Parathyroid adenoma (tissue), 2 donors: Measurements from ENCODE around the gene SMCO2.

ENCODE experiments used
- H2AFZ ChIP-seq: fragments of 300-600 bp; sonication (generic); one replicate; pipeline ENCODE4 v1.7.0; 2017; ENCODE audit warnings: antibody characterized with exemption, mild to moderate bottlenecking
- H3K27ac ChIP-seq: fragments of 300-600 bp; sonication (generic); one replicate; pipeline ENCODE4 v1.7.0; 2017
- H3K27me3 ChIP-seq: fragments of 300-600 bp; sonication (generic); one replicate; pipeline ENCODE4 v1.7.0; 2017; ENCODE audit warnings: low read length; ENCODE audit not compliant: control insufficient read depth, insufficient read depth
- H3K36me3 ChIP-seq: fragments of 300-600 bp; sonication (generic); one replicate; pipeline ENCODE4 v1.7.0; 2017; ENCODE audit warnings: low read length; ENCODE audit not compliant: control insufficient read depth, insufficient read depth
- H3K4me1 ChIP-seq: fragments of 300-600 bp; sonication (generic); one replicate; pipeline ENCODE4 v1.7.0; 2017; ENCODE audit warnings: control low read depth
- H3K4me2 ChIP-seq: fragments of 300-600 bp; sonication (generic); one replicate; pipeline ENCODE4 v1.7.0; 2017; ENCODE audit warnings: low read length
- H3K4me3 ChIP-seq: fragments of 300-600 bp; sonication (generic); one replicate; pipeline ENCODE4 v1.7.0; 2017; ENCODE audit warnings: low read depth, low read length
- H3K79me2 ChIP-seq: fragments of 300-600 bp; sonication (generic); one replicate; pipeline ENCODE4 v1.7.0; 2017; ENCODE audit warnings: control low read depth
- H3K9ac ChIP-seq: fragments of 300-600 bp; sonication (generic); one replicate; pipeline ENCODE4 v1.7.0; 2017; ENCODE audit warnings: mild to moderate bottlenecking
- H3K9me3 ChIP-seq: fragments of 300-600 bp; sonication (generic); one replicate; pipeline ENCODE4 v1.7.0; 2017; ENCODE audit warnings: low read length; ENCODE audit not compliant: control insufficient read depth
- TF ChIP-seq, protein P1 (sequence below): fragments of 300-600 bp; sonication (generic); IDR thresholded peaks from one replicate; pipeline ENCODE4 v1.7.0; 2017; ENCODE audit warnings: antibody characterized with exemption, mild to moderate bottlenecking
- donor health status: primary hyperparathyroidism.

The SMCO2 gene

DNA sequence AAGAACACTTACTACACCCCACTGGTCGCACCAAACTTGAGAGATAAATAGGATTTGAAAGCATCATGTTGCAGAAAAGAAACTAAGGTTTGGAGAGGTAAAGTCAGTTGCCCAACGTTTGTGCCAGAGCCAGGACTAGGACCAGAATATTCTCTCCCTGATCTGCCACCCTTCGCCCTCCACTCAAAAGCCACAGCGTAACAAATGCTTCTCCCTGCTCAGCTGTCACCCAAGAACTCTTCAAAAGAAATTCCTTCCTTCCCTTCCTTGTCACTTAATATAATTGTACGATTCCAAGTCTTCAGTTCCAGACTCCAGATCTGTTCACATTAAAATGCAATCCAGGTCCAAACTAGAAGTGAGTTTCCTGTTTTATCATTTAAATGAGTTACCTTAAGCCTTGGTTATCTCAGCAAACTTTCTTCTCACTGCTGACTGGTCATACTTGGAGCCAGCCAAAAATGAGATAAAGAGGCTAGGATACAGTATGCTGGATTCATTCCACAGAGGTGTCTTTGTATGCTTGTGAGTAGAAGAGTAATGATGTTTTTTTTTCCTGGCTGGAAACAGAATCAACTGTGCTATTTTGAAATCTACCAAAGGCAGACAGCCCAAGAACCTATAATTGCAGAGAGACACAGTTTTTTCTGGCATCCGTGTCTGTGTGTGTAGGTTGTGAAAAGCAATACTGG is 64.6 kb downstream of the SMCO2 start:
- no peak overlapping the region for H3K27ac ChIP-seq

GRCh38 chr12:27511723-27512045 is 65.1 kb downstream of the SMCO2 start:
- no peaks in the 10 kb centered on the region for H3K9me3 ChIP-seq
- TF ChIP-seq, protein P1, sequence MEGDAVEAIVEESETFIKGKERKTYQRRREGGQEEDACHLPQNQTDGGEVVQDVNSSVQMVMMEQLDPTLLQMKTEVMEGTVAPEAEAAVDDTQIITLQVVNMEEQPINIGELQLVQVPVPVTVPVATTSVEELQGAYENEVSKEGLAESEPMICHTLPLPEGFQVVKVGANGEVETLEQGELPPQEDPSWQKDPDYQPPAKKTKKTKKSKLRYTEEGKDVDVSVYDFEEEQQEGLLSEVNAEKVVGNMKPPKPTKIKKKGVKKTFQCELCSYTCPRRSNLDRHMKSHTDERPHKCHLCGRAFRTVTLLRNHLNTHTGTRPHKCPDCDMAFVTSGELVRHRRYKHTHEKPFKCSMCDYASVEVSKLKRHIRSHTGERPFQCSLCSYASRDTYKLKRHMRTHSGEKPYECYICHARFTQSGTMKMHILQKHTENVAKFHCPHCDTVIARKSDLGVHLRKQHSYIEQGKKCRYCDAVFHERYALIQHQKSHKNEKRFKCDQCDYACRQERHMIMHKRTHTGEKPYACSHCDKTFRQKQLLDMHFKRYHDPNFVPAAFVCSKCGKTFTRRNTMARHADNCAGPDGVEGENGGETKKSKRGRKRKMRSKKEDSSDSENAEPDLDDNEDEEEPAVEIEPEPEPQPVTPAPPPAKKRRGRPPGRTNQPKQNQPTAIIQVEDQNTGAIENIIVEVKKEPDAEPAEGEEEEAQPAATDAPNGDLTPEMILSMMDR: no peak
- H3K79me2 ChIP-seq: no peaks in the 10 kb centered on the region
- no peak overlapping the region for H3K9ac ChIP-seq
- H3K27me3 ChIP-seq: no peaks in the 10 kb centered on the region
- no peak overlapping the region for H2AFZ ChIP-seq
- no peaks in the 10 kb centered on the region for H3K4me1 ChIP-seq
- H3K4me2 ChIP-seq: no peak overlapping the region
- H3K4me3 ChIP-seq: no peak overlapping the region
- no peak overlapping the region for H3K27ac ChIP-seq
- no peaks in the 10 kb centered on the region for H3K36me3 ChIP-seq

More for the DNA sequence above, 64.6 kb downstream of the SMCO2 start:
- Histone ChIP-seq H3K36me3 (no peaks in the 10 kb centered on the region), H2AFZ (no peak overlapping the region), H3K27me3 (no peaks in the 10 kb centered on the region), H3K4me2 (no peak overlapping the region), H3K9me3 (no peaks in the 10 kb centered on the region), H3K9ac (no peak overlapping the region), H3K4me1 (no peaks in the 10 kb centered on the region), H3K79me2 (no peaks in the 10 kb centered on the region), H3K4me3 (no peak overlapping the region)
- TF ChIP-seq, protein P1: no peak

GRCh38 chr12:27513155-27513824 is 66.8 kb downstream of the SMCO2 start:
- H3K4me2 ChIP-seq: no peak overlapping the region
- TF ChIP-seq, protein P1: no peak
- H3K79me2 ChIP-seq: no peaks in the 10 kb centered on the region
- H2AFZ ChIP-seq: no peak overlapping the region
- H3K4me3 ChIP-seq: no peak overlapping the region
- no peaks in the 10 kb centered on the region for H3K4me1 ChIP-seq
- H3K36me3 ChIP-seq: no peaks in the 10 kb centered on the region
- no peaks in the 10 kb centered on the region for H3K27me3 ChIP-seq
- no peak overlapping the region for H3K9ac ChIP-seq
- no peak overlapping the region for H3K27ac ChIP-seq
- no peaks in the 10 kb centered on the region for H3K9me3 ChIP-seq

- Histone ChIP-seq H2AFZ (no peak overlapping the region), H3K4me2 (no peak overlapping the region), H3K27ac (no peak overlapping the region), H3K9ac (no peak overlapping the region), H3K9me3 (no peaks in the 10 kb centered on the region), H3K4me3 (no peak overlapping the region), H3K4me1 (no peaks in the 10 kb centered on the region), H3K36me3 (no peaks in the 10 kb centered on the region), H3K79me2 (no peaks in the 10 kb centered on the region), H3K27me3 (no peaks in the 10 kb centered on the region)
- TF ChIP-seq, protein P1: no peak
Observed at GRCh38 chr12:27515671-27516070, 69.1 kb downstream of the SMCO2 start.

DNA sequence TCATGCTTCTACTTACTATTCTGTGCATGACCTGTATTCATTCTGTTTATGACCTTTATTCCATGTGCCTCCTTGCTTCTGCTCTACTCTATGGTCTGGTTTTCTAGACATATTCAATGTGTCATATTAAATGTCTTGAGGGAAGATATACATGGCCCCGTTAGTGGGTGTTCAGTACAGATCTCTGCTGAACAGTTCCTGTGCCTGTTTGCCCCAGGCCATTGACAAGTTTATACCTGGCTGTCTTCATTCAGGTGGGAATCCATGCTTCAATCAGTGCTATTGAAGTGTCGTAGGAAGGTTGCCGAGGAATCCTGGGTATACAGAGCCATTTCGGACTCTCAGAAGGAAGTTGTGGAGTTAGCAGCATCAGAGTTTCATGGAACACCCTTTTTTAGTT is 70.1 kb downstream of the SMCO2 start:
- Histone ChIP-seq H3K4me2 (no peak overlapping the region), H3K79me2 (no peaks in the 10 kb centered on the region), H3K9ac (no peak overlapping the region), H3K4me1 (no peaks in the 10 kb centered on the region), H3K4me3 (no peak overlapping the region), H3K9me3 (no peaks in the 10 kb centered on the region), H3K36me3 (no peaks in the 10 kb centered on the region), H3K27me3 (no peaks in the 10 kb centered on the region), H3K27ac (no peak overlapping the region), H2AFZ (no peak overlapping the region)
- TF ChIP-seq, protein P1: no peak
